GM10248 (cell line): Measurements from ENCODE around the gene ANO2.

Experiments
- CTCF ChIA-PET: fragments of 300-600 bp; sonication (Branson Sonifier 250); formaldehyde crosslinking; extraction: SDS; loops from one replicate; lab custom pipeline; 2021; ENCODE audit warnings: antibody characterized with exemption; lab: Yijun Ruan, JAX
- POLR2A ChIA-PET: fragments of 350-650 bp; sonication (Branson Sonifier 250); formaldehyde crosslinking; extraction: SDS; loops from one replicate; lab custom pipeline; 2020; ENCODE audit warnings: antibody characterized with exemption; lab: Yijun Ruan, JAX
- DNase-seq: peaks from one replicate; pipeline ENCODE4 v3.0.0; 2012; ENCODE audit errors: extremely low spot score
- CTCF ChIP-seq: IDR thresholded peaks from 2 replicates; pipeline ENCODE4 v1.5.1; 2012; ENCODE audit warnings: mild to moderate bottlenecking, low read depth; ENCODE audit errors: extremely low read depth, missing control alignments, control extremely low read depth

The ANO2 gene

GRCh38 chr12:5619628-5620027, 325.4 kb downstream of the ANO2 start:
- DNase-seq: no peak
- CTCF ChIA-PET: no interaction called here
- POLR2A ChIA-PET: no interaction called here
- no peak for TF ChIP-seq CTCF

- DNase-seq: no peak
- TF ChIP-seq CTCF: no peak
- CTCF ChIA-PET: no interaction called here
- POLR2A ChIA-PET: no interaction called here
Observed at GRCh38 chr12:5616854-5617253, 328.2 kb downstream of the ANO2 start.

- CTCF ChIA-PET: no interaction called here
- POLR2A ChIA-PET: no interaction called here
- no peak for DNase-seq
- TF ChIP-seq CTCF: no peak
Observed at GRCh38 chr12:5615760-5616159, 329.3 kb downstream of the ANO2 start.

GRCh38 chr12:5614256-5614655, 330.8 kb downstream of the ANO2 start:
- CTCF ChIA-PET: no interaction called here
- no peak for DNase-seq
- TF ChIP-seq CTCF: no peak
- POLR2A ChIA-PET: no interaction called here

GRCh38 chr12:5612556-5613410, 332.3 kb downstream of the ANO2 start:
- POLR2A ChIA-PET: no interaction called here
- no peak for TF ChIP-seq CTCF
- CTCF ChIA-PET: no interaction called here

GRCh38 chr12:5611162-5611561, 333.9 kb downstream of the ANO2 start:
- TF ChIP-seq CTCF: no peak
- DNase-seq: no peak
- CTCF ChIA-PET: no interaction called here
- POLR2A ChIA-PET: no interaction called here

More at GRCh38 chr12:5612556-5613410, 332.3 kb downstream of the ANO2 start:
- no peak for DNase-seq
